ENCODE results near the gene CCDC195.

The CCDC195 gene

DNA sequence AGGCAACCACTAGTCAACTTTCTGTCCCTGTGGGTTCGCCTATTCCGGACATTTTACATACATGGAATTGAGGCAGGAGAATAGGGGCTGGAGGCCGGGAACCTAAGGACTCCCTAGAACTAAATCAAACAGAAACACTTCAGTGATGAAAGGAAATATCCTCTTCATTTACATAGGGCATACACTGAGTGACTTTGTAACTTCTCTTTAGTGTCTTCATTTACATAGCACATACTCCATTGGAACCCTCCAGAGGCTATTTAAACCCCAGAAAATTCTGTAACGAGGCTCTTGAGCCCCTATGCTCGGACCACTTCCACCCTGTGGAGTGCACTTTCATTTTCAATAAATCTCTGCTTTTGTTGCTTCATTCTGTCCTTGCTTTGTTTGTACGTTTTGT, 56.5 kb downstream of the CCDC195 start:
- no peak for TF ChIP-seq CTCF (IDR thresholded peaks at IDR 0.05; ENCODE audit: low read depth, low read length)
- DNase-seq (ENCODE audit: low read depth in 2 of 2): no peak

DNA sequence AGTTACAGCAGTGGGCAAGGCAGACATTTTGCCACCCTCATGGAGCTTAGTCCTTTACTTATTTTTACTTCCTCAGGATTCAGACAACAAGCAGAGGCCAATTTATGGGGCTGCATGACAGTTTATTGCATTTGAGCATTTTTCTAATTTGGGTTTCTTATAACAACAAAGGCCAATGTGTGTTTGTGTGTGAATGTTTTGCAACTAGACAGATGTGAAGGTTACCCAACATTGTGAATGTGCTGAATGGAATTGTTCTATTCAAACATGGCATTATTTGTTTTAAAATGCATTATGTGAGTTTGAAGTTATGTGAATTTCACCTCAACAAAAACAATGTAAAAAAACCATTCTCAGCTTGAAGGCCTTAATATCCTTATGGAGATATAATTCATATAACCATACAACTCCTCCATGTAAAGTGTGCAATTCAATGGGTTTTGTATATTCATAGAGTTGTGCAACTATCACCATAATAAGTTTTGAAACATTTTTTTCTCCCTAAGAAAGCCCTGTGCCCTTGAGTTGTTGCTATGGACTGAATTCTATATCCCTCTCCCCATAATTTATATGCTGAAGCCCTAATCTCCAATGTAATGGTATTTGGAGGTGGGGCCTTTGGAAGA, 57.3 kb downstream of the CCDC195 start:
- no peak for TF ChIP-seq CTCF (IDR thresholded peaks at IDR 0.05; ENCODE audit: low read depth, low read length)
- peak in 1 of 2 donors; percentile 87 for DNase-seq (ENCODE audit: low read depth in 2 of 2)

More for the DNA sequence above, 56.5 kb downstream of the CCDC195 start:
- H3K4me3 ChIP-seq (replicated peaks in 1 of 2; ENCODE audit: low read depth in 2 of 2, low read length in 2 of 2): no peak overlapping the region

GRCh38 chr2:224657349-224657748, 58.8 kb downstream of the CCDC195 start:
- no peak for DNase-seq (ENCODE audit: low read depth in 2 of 2)
- TF ChIP-seq CTCF (IDR thresholded peaks at IDR 0.05; ENCODE audit: low read depth, low read length): no peak
- no peak overlapping the region for H3K4me3 ChIP-seq (replicated peaks in 1 of 2; ENCODE audit: low read depth in 2 of 2, low read length in 2 of 2)

More for the DNA sequence above, 57.3 kb downstream of the CCDC195 start:
- no peak overlapping the region for H3K4me3 ChIP-seq (replicated peaks in 1 of 2; ENCODE audit: low read depth in 2 of 2, low read length in 2 of 2)

DNA sequence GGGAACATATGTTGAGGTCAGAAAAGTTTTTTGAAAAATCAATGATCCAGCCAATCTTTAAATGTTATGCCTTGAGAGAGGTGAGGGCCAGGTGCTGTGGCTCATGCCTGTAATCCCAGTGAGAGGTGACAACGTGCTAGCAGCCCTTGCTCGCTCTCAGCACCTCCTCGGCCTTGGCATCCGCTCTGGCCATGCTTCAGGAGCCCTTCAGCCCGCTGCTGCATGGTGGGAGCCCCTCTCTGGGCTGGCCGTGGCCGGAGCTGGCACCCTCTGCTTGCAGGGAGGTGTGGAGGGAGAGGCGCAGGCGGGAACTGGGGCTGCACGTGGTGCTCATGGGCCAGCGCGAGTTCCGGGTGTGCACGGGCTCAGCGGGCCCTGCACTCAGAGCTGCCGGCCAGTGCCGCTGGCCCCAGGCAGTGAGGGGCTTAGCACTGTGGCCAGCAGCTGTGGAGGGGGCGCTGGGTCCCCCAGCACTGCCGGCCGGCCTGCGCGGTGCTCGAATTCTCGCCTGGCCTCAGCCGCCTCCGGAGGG, 61.1 kb downstream of the CCDC195 start:
- H3K4me3 ChIP-seq (replicated peaks in 1 of 2; ENCODE audit: low read depth in 2 of 2, low read length in 2 of 2): no peak overlapping the region
- DNase-seq (ENCODE audit: low read depth in 2 of 2): no peak
- no peak for TF ChIP-seq CTCF (IDR thresholded peaks at IDR 0.05; ENCODE audit: low read depth, low read length)

Data from cardiac fibroblast (primary cell).